Measurements from ENCODE around the gene PRKCE.

DNA sequence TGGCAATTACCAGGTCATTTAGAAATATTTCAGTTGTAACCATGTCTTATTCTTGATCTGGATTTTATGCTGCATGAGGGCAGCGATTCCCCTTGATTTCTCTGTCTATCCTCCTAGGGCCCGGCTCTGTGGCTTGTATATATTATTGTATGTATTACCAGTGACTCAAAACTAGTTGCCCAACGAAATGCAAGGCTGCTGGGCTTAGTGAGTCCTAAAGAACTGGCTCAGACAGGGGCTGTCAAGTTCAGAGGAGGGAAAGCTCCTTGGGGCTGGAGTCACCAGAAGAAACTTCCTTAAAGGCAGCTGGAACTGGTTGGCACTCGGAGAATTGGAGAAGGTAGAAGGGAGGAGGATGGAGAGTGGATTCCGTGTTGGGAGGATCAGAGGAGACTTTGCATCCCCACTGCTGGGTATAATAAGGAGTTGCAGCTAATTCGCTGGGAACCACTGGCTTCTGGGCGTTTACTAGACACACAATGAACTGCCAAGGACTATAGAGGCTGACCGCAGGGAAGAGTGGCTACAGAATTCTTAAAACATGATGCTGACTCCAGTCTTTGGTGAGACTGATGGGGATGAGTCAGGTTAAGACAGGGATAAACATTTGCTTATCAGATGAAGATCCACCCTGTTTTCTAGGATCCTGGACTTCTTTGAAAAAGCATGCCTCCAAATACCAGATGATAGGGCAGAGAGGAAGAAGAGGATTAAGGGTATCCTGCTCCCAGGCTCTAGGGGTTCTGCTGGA is 104.3 kb downstream of the PRKCE start:
- TF ChIP-seq, protein P1, sequence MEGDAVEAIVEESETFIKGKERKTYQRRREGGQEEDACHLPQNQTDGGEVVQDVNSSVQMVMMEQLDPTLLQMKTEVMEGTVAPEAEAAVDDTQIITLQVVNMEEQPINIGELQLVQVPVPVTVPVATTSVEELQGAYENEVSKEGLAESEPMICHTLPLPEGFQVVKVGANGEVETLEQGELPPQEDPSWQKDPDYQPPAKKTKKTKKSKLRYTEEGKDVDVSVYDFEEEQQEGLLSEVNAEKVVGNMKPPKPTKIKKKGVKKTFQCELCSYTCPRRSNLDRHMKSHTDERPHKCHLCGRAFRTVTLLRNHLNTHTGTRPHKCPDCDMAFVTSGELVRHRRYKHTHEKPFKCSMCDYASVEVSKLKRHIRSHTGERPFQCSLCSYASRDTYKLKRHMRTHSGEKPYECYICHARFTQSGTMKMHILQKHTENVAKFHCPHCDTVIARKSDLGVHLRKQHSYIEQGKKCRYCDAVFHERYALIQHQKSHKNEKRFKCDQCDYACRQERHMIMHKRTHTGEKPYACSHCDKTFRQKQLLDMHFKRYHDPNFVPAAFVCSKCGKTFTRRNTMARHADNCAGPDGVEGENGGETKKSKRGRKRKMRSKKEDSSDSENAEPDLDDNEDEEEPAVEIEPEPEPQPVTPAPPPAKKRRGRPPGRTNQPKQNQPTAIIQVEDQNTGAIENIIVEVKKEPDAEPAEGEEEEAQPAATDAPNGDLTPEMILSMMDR (IDR thresholded peaks at IDR 0.05; ENCODE audit: poor library complexity), result no peak
- TF ChIP-seq EZH2 (IDR thresholded peaks at IDR 0.05; ENCODE audit: borderline replicate concordance), result no peak
